ENCODE data around the gene NFKBIB. TPM values are rescaled to one million over a fixed set of nuclear protein-coding genes. Genes with fewer than 3 reads are reported as not detected.

NFKBIB gene
- total RNA-seq, 1 donor from 2014 or later = 8.3 TPM

- Histone ChIP-seq H3K9me3 (ENCODE audit: low read depth) (no peaks in the 10 kb centered on the region), H2AFZ (replicated peaks) (no peak overlapping the region), H4K20me1 (ENCODE audit: low read depth) (no peaks in the 10 kb centered on the region), H3K79me2 (ENCODE audit: low read depth) (no peaks in the 10 kb centered on the region), H3F3A (ENCODE audit: low read depth) (peaks cover 3% of the 10 kb centered on the region), H3K36me3 (no peaks in the 10 kb centered on the region), H3K4me1 (peaks cover 15% of the 10 kb centered on the region), H3K4me3 (no peak overlapping the region), H3K4me2 (no peak overlapping the region), H3K27me3 (no peaks in the 10 kb centered on the region), H3K9ac (no peak overlapping the region), H3K27ac (no peak overlapping the region)
- TF ChIP-seq EZH2phosphoT487 (IDR thresholded peaks at IDR 0.05) = no peak
- TF ChIP-seq EZH2 (IDR thresholded peaks at IDR 0.05) = no peak
- no peak for TF ChIP-seq CTCF (IDR thresholded peaks at IDR 0.05)
- no peak overlapping the region for H3K4me3 Mint-ChIP-seq
- no peaks in the 10 kb centered on the region for H3K9me3 Mint-ChIP-seq
- H3K27ac Mint-ChIP-seq = no peak overlapping the region
- H3K27me3 Mint-ChIP-seq (ENCODE audit: insufficient read depth, low read depth) = peaks cover 9% of the 10 kb centered on the region
- H3K36me3 Mint-ChIP-seq = peaks cover 9% of the 10 kb centered on the region
- no peak for DNase-seq (ENCODE audit: low spot score)
- peaks cover 13% of the 10 kb centered on the region for H3K4me1 Mint-ChIP-seq
Measured at GRCh38 chr19:38941979-38942378, 42.2 kb downstream of the NFKBIB start.

DNA sequence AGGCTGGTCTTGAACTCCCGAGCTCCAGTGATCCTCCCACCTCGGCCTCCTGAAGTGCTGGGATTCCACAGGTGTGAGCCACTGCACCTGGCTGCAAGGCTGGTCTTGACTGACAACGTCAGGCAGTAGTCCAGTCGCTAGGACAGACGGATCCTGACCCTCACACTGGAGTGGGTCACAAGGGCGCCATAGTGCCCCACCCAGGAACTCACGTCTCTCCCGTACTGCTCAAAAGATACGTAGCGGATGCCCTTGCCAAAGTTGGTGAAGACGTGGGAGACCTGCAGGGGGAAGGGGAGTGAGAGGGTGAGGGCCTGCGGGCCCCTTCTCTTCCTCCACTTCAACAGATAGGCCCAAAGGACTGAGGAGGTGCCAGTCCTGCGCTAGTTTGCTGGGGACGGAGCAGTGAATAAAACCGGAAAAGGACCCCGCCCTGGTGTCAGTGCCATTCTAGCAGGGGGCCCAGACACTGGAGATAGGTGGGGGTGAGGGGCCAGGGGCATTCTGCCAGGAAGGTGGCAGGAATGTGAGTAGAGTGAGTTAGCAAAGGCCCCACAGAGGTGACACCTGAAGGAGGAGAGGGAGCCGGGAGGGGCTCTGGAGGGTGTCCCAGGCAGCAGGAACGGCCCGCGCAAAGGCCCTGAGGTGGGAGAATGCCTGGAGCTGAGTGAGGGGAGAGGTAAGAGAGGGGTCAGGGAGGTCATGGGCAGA lies 42.9 kb downstream of the NFKBIB start:
- peaks cover 13% of the 10 kb centered on the region for H3K4me1 Mint-ChIP-seq
- H3K4me3 ChIP-seq = no peak overlapping the region
- no peak overlapping the region for H3K9ac ChIP-seq
- no peaks in the 10 kb centered on the region for H3K9me3 ChIP-seq (ENCODE audit: low read depth)
- no peaks in the 10 kb centered on the region for H3K27me3 ChIP-seq
- peaks cover 9% of the 10 kb centered on the region for H3K27me3 Mint-ChIP-seq (ENCODE audit: insufficient read depth, low read depth)
- H3K4me1 ChIP-seq = peaks cover 15% of the 10 kb centered on the region
- H3K36me3 ChIP-seq = no peaks in the 10 kb centered on the region
- H3K4me3 Mint-ChIP-seq = peak overlapping the region; percentile 24
- peaks cover 9% of the 10 kb centered on the region for H3K36me3 Mint-ChIP-seq
- H3K9me3 Mint-ChIP-seq = no peaks in the 10 kb centered on the region
- H4K20me1 ChIP-seq (ENCODE audit: low read depth) = no peaks in the 10 kb centered on the region
- TF ChIP-seq EZH2 (IDR thresholded peaks at IDR 0.05) (no peak), EZH2phosphoT487 (IDR thresholded peaks at IDR 0.05) (no peak), CTCF (IDR thresholded peaks at IDR 0.05) (no peak)
- H3F3A ChIP-seq (ENCODE audit: low read depth) = peaks cover 3% of the 10 kb centered on the region
- no peak for DNase-seq (ENCODE audit: low spot score)
- H3K4me2 ChIP-seq = no peak overlapping the region
- H3K27ac Mint-ChIP-seq = no peak overlapping the region
- H2AFZ ChIP-seq (replicated peaks) = no peak overlapping the region
- no peaks in the 10 kb centered on the region for H3K79me2 ChIP-seq (ENCODE audit: low read depth)
- H3K27ac ChIP-seq = no peak overlapping the region

DNA sequence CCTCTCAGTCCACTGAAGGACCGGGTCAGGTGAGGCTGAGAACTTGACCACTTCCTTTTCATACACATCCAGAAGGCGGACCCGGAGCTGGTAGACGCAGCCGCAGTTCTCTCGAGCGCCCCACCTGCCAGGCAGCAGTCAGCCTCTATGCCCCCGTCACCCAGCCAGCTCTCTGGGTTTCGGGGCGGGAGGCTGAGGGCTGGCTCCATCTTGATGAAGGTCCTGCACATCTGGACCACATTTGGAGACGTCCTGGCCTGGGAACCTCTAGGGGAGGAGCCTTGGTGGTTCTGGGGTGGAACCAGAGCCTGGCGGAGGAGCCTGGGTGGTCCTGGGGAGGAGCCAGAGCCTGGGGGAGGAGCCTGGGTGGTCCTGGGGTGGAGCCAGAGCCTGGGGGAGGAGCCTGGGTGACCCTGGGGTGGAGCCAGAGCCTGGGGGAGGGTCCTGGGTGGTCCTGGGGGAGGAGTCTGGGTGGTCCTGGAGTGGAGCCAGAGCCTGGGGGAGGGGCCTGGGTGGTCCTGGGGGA lies 45.3 kb downstream of the NFKBIB start:
- no peaks in the 10 kb centered on the region for H3K9me3 ChIP-seq (ENCODE audit: low read depth)
- H3K27me3 Mint-ChIP-seq (ENCODE audit: insufficient read depth, low read depth) = peaks cover 11% of the 10 kb centered on the region
- H3K9ac ChIP-seq = no peak overlapping the region
- H3K4me3 ChIP-seq = no peak overlapping the region
- peaks cover 3% of the 10 kb centered on the region for H3F3A ChIP-seq (ENCODE audit: low read depth)
- peaks cover 3% of the 10 kb centered on the region for H3K4me1 ChIP-seq
- peaks cover 9% of the 10 kb centered on the region for H3K4me1 Mint-ChIP-seq
- no peak overlapping the region for H3K27ac Mint-ChIP-seq
- TF ChIP-seq EZH2 (IDR thresholded peaks at IDR 0.05) (no peak), EZH2phosphoT487 (IDR thresholded peaks at IDR 0.05) (no peak), CTCF (IDR thresholded peaks at IDR 0.05) (no peak)
- H2AFZ ChIP-seq (replicated peaks) = no peak overlapping the region
- H3K79me2 ChIP-seq (ENCODE audit: low read depth) = no peaks in the 10 kb centered on the region
- no peak for DNase-seq (ENCODE audit: low spot score)
- no peaks in the 10 kb centered on the region for H4K20me1 ChIP-seq (ENCODE audit: low read depth)
- no peaks in the 10 kb centered on the region for H3K36me3 ChIP-seq
- peaks cover under 1% of the 10 kb centered on the region for H3K27me3 ChIP-seq
- H3K36me3 Mint-ChIP-seq = peaks cover 9% of the 10 kb centered on the region
- no peaks in the 10 kb centered on the region for H3K9me3 Mint-ChIP-seq
- H3K4me2 ChIP-seq = no peak overlapping the region
- H3K27ac ChIP-seq = no peak overlapping the region
- peak overlapping the region; percentile 7 for H3K4me3 Mint-ChIP-seq

All from neural progenitor cell (in vitro differentiated cells).